Astrocyte of the spinal cord (primary cell): ENCODE data around the gene NCMAP.

Experiments used
- DNase-seq: peaks from one replicate; pipeline ENCODE4 v3.0.0; 2011; ENCODE audit warnings: low read depth, low spot score
- H3K4me3 ChIP-seq: 2 replicates; pipeline ENCODE4 v1.5.1; 2011; ENCODE audit warnings: low read depth, mild to moderate bottlenecking, low read length, moderate library complexity
- in situ Hi-C: cut with HindIII; loops from 2 replicates; pipeline ENCODE4 v1.10.0; 2017; ENCODE audit warnings: low sequenced_read_pairs
- TF ChIP-seq, protein P1 (sequence below): IDR thresholded peaks from 2 replicates; pipeline ENCODE4 v1.5.1; 2012; ENCODE audit warnings: low read depth, mild to moderate bottlenecking, low read length, inconsistent platforms

The NCMAP gene

DNA sequence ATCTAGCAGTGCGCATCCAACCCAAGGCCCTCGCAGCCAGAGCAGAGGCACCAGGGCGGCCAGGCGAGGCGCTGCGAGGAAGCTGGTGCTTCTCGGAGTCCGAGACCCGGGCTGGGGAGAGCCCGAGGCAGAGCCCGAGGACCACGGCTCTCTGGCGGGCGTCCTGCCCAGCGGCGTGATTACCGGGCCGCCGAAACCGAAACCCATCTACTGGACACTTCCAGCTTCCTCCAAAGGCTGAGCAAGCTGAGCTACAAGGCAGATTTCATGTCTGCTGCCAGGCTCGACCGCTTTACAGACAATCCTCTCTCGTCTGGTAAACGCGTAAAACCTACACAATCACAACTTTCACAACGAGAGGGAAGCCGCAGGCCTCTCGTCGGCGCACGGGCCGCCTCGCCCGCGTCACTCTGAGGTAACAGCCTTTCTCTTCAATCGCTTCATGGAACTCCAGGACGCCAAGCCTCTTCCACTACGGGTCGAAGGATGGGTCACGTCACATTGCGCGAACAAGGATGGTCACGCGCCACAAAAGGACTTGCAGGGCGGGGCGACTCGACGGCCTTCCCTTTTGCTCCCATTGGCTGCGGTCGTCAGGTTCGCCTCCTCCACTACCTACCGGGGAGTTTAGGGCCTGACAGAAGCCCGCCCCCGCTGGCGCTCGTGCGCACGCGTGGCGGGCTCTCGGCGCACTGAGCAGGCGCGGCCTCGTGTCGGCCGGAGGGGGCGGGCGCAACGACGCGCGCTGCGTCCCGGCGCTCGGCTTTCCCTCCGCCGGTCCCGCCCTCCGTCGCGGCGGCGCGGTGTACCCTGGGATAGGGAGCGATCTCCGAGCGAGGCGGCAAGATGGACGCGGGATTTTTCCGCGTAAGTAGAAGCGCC lies 86.8 kb downstream of the NCMAP start, which contains the start of gene SRRM1:
Gene SRRM1, plus strand, starts transcription at position 822 of the 882 bp plus-strand sequence. Its CDS starts 25 bp downstream, at position 847.
- in situ Hi-C loops, result no loop called here
- TF ChIP-seq, protein P1, sequence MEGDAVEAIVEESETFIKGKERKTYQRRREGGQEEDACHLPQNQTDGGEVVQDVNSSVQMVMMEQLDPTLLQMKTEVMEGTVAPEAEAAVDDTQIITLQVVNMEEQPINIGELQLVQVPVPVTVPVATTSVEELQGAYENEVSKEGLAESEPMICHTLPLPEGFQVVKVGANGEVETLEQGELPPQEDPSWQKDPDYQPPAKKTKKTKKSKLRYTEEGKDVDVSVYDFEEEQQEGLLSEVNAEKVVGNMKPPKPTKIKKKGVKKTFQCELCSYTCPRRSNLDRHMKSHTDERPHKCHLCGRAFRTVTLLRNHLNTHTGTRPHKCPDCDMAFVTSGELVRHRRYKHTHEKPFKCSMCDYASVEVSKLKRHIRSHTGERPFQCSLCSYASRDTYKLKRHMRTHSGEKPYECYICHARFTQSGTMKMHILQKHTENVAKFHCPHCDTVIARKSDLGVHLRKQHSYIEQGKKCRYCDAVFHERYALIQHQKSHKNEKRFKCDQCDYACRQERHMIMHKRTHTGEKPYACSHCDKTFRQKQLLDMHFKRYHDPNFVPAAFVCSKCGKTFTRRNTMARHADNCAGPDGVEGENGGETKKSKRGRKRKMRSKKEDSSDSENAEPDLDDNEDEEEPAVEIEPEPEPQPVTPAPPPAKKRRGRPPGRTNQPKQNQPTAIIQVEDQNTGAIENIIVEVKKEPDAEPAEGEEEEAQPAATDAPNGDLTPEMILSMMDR, result peak; percentile 25
- peak; percentile 100 for DNase-seq
- H3K4me3 ChIP-seq, result peak within 1 kb of the TSS; percentile 96

DNA sequence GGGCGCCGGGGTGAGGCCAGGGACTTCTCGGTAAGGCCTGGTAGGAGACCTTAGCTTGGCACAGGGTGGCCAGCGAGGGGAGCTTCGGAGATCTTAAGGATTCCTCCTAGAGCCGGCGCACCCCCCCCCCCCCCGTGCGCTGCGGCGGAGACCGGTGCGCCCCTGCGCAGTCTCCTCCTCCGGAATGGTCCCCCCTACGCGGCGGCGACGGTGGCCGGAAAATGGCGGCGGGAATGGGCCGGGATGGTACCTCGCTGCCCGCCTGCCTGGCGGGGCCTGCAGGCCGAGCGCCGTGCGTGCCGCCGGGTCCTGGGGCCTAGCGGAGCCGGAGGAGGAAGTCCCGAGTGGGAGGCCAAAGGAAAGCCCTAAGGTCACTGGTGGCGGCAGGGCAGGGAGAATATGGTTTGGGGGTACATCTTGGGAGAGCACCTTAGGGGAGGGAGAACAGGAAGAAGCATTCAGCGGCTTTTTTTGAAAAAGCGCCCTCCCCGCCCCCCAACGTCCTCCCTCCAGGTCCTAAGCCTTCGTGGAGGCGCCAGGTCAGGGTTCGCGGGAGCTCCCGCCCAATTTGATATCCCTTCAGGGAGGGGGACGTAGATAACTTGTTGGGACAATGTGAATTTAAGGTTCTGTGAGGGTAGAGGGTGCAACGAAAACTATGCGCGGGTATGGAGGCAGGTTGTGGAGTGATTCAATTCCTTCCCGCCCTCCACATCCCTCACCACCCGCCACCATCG lies 87.6 kb downstream of the NCMAP start:
- DNase-seq, result no peak
- H3K4me3 ChIP-seq, result peak overlapping the region; percentile 96
- in situ Hi-C loops, result no loop called here
- TF ChIP-seq, protein P1, result no peak

DNA sequence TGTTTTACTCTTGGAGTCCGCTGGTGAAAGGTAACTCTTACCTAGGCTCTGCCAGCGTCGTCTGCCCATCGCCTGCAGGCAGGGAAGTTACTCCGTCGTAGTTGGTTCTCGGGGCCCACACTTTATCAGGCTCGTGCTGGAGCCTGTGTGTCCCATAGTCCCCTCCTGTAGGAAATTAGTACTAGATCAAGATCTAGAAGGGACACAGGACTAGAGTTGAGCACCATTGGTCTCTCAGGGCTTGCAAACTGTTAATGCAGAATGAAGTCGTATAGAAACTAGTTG lies 88.2 kb downstream of the NCMAP start:
- in situ Hi-C loops, result no loop called here
- H3K4me3 ChIP-seq, result peak overlapping the region; percentile 96
- no peak for DNase-seq
- TF ChIP-seq, protein P1, result no peak

DNA sequence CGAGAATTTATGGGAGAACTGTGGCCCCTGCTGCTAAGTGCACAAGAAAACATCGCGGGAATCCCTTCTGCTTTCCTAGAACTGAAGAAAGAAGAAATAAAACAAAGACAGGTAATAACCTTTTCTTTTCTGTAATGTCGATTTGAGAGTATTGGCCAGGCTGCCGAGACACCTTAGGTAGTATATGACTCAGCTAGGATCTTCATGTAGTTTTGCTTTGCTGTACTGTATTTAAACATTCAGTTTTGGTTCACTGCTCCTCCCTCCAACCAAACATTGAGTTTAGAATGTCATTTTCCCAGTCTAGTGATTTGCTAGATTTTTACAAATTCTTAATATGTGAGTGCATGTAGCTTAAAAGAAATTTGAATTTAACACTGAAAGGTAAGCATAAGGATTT lies 93.0 kb downstream of the NCMAP start:
- in situ Hi-C loops, result no loop called here
- DNase-seq, result no peak
- H3K4me3 ChIP-seq, result no peak overlapping the region
- TF ChIP-seq, protein P1, result no peak

DNA sequence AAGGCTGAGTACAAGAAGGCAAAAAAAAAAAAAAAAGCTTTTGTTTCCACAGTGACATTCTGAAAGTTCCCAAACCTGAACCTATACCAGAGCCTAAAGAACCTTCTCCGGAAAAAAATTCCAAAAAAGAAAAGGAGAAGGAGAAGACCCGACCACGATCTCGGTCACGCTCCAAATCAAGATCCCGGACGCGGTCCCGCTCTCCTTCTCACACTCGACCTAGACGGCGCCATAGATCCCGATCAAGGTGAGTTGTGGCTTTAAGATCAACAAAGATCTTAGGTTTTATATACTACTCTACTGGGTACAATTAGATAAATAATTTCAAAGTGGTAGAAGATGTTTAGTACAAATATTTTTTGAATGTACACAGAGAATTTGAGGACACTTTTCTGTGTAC lies 96.5 kb downstream of the NCMAP start:
- in situ Hi-C loops, result no loop called here
- TF ChIP-seq, protein P1, result no peak
- H3K4me3 ChIP-seq, result no peak overlapping the region
- DNase-seq, result no peak

DNA sequence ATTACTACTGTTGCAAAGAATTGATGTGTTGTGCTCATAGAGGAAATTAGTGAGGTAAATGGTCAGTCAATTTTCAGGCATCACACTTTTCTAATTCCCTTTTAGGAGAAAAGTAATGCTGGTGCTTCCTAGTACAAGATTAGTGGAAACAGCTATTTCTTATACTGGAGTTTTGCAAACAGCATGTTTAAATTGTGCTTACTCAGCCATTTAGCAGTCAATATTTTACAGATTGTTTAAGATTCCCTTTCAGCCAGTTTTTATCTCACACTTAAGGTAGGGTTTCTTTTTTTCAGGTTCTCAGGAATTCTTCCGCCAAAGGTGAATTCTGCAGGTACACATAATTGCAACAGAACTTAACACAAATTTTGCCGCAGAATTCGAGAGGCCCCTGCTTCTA lies 98.1 kb downstream of the NCMAP start:
- in situ Hi-C loops, result no loop called here
- TF ChIP-seq, protein P1, result no peak
- no peak for DNase-seq
- no peak overlapping the region for H3K4me3 ChIP-seq
